Dedifferentiated amniotic fluid mesenchymal stem cell (primary cell): Measurements from ENCODE around the gene GMPR.

Experiments
- DNase-seq: peaks from one replicate; pipeline ENCODE4 v3.0.0-alpha.2; 2016; ENCODE audit errors: extremely low spot score

The GMPR gene

GRCh38 chr6:16301511-16301910 lies 63.1 kb downstream of the GMPR start:
- DNase-seq: no peak

GRCh38 chr6:16302721-16303552 lies 64.5 kb downstream of the GMPR start:
- DNase-seq: no peak

GRCh38 chr6:16305246-16305725 lies 66.9 kb downstream of the GMPR start:
- no peak for DNase-seq

GRCh38 chr6:16305788-16306187 lies 67.4 kb downstream of the GMPR start:
- DNase-seq: no peak

DNA sequence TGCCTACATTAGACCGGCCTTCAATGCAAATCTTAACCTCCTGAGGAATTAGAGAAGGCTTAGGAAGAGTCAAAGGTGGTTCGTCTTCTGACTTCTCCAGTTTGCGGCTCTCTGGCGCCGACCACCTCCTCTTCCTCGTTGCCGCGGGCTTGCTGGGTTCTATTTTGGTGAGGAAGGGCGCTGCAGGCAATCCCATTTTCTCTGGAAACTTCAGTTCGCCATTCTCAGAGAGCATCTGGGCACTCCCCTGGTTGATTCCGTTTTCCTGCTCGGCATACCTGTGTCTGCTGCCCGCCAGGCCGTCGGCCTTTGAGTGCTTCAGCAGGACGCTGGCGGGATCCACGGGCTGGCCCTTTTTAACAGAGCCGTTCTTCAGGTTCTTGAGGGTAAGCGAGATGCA lies 67.9 kb downstream of the GMPR start:
- DNase-seq: no peak

GRCh38 chr6:16311763-16312162 lies 73.4 kb downstream of the GMPR start:
- DNase-seq: no peak

- no peak for DNase-seq
These were observed 75.3 kb downstream of the GMPR start for GRCh38 chr6:16313732-16314131.

DNA sequence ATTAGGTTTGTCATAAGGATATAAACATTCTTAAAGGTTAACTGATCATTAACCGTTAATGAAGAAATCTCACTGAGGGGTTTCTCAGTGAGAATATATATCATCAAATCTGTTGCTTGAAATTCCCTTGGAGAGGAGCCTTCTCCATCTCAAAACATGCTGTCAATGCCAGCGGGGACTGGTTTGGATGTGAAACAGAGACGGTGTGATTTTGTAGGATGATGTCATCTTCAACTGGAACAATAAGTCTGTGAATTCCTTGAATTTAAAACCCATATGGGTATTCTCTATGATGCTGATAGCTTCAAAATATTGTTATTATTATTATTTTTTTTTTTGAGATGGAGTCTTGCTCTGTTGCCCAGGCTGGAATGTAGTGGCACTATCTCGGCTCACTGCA lies 75.9 kb downstream of the GMPR start:
- DNase-seq: no peak

DNA sequence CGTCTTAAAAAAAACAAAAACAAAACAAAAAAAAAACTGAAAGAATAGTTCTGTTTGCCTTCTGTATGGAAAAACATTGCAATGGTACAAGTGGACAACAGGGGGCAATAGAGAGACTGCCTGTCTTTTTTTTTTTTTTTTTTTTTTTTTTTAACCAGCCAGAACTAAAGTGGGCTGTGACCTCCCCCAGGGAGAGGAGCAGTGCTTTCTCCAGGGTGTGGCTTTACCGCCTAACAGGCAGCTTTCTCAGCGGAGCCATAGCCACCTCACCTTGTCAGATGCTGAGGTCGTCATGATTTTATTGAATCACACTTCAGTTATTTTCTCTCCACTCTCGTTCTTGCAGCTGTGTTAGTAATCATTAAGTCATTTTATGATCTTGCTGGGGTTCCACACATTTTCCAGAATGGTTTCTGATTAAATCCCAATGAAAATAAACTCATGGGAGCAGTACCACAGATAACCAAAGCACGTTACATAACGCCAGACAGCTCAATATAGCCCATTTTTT lies 78.4 kb downstream of the GMPR start:
- no peak for DNase-seq

GRCh38 chr6:16318538-16318937 lies 80.2 kb downstream of the GMPR start:
- peak; percentile 68 for DNase-seq

DNA sequence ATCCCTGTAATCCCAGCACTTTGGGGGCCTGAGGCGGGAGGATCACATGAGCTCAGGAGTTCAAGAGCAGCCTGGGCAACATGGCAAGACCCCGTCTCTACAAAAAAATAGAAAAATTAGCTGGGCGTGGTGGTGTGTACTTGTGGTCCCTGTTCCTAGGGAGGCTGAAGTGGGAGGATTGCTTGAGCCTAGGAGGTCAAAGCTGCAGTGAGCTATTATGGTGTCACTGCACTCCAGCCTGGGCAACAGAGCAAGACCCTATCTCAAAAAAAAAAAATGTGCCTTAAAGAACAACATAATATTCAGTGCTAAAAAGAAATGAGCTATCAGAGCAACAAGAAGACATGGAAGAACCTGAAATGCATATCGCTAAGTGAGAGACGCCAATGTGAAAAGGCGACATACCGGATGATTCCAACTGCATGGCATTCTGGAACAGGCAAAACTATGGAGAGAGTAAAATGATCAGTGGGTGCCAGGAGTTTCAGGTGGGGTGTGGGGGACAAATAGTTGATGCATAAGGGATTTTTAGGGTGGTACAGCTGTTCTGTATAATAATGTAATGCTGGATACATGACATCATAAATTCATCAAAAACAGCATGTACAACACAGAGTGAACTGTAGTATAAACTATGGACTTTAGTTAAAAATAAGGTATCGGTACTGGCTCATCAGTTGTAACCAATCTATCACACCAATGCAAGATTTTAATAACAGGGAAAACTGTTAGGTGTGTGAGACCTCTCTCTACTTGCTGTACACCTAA lies 80.8 kb downstream of the GMPR start:
- DNase-seq: no peak

DNA sequence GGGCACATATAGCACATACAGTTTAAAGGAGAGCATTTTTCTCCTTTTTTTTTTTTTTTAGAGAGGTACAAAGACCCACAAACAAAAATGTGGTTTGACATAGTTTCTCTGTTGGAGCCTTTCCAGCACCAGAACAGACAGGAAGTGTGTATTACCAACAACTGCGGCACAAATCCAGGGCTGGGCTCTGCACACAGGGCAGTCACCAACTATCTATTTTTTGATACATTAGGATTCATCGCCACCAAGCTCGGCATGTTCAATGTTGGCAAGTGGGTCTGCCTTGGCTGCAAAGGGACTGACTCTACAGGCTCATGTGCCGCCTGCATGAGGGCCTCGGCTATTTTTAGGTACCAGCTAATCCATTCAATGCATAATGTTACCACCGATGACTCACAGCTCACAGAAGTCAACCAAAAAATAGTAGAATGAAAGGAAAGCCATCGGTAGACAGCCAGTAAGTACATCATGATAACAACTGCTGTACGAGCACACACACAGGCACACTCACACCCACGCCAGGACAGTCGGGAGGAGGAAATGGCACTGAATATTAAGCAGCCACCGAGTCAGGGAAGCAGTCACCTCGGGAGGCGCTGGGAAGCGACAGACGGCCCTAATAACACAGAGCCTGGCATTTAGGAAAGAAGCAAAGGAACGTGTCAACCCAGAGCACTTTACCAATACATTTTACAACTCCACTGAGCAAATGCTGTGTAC lies 81.6 kb downstream of the GMPR start:
- peak; percentile 96 for DNase-seq

- no peak for DNase-seq
These were observed 82.3 kb downstream of the GMPR start for GRCh38 chr6:16320533-16321340.

- no peak for DNase-seq
These were observed 82.9 kb downstream of the GMPR start for GRCh38 chr6:16321341-16321710.

GRCh38 chr6:16321826-16322225 lies 83.4 kb downstream of the GMPR start:
- DNase-seq: no peak

GRCh38 chr6:16322666-16323312 lies 84.4 kb downstream of the GMPR start:
- peak; percentile 45 for DNase-seq

GRCh38 chr6:16324184-16324583 lies 85.8 kb downstream of the GMPR start:
- DNase-seq: no peak

DNA sequence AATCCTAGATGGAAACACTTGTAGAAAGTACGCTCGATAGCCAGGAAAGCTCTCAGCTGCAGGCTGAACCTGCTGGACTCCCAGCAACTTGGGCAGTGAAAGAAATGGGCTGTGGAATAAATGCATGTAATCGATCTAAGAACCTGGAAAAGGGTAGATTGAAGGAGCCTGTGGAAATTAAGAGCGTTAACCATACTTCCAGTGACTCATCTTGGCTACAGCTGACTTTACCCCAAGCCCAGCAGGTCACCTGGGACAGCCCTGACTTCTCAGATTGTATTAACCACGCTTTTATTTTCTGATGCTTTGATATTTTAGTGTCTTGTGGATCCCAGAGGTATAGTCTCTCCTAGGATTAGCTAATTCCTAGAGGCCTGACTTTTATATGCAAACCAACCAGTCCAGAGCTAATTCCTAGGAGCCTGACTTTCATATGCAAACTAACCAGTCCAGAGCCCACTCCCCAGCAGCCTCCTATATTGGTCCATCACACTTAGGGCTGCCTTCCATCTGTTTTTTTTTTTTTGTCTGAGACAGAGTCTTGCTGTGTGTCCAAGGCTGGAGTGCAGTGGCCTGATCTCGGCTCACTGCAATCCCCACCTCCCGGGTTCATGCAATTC lies 86.3 kb downstream of the GMPR start:
- no peak for DNase-seq

DNA sequence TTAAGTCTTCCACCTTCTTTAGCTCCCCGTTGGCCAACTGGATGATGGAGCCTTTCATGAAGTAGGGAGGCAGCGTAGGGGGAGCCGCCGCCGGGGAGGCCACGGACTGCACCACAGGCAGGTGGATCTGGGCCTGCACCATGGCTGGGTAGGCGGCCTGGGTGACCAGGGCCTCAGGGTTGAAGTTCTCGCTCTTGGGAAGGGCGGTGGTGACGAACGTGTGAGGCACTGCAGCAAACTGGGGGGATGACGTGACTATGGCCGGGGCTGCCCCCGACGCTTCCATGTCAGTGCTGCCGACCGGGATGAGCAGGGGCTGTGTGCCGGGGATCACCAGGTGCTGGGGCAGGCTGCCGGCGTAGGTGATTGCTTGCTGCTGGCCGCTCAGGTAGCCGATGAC lies 88.1 kb downstream of the GMPR start:
- DNase-seq: no peak
